ENCODE measurements around the gene MAST2.

- no peak for TF ChIP-seq CTCF (IDR thresholded peaks at IDR 0.05; ENCODE audit: low read length)
- no peak for TF ChIP-seq EZH2 (IDR thresholded peaks at IDR 0.05; ENCODE audit: borderline replicate concordance, low read length)
Measured at GRCh38 chr1:45913183-45913683, 109.8 kb downstream of the MAST2 start.

Data from OCI-LY1 (cell line).